Neural cell (in vitro differentiated cells): ENCODE results near the gene MEN1. TPM values are rescaled to one million over a fixed set of nuclear protein-coding genes. Genes with fewer than 3 reads are reported as not detected.

Experiments used
- H2AFZ ChIP-seq: fragments of 200-600, 300-800 bp; sonication (generic), shearing (Covaris generic); 2 replicates; pipeline ENCODE4 v1.6.0; 2014; ENCODE audit warnings: low read depth, mild to moderate bottlenecking, antibody characterized with exemption, low read length, moderate library complexity
- H3F3A ChIP-seq: fragments of 200-600 bp; shearing (Covaris generic); 2 replicates; pipeline ENCODE4 v1.6.1; 2016; ENCODE audit warnings: mild to moderate bottlenecking, moderate library complexity, mixed read lengths, antibody characterized with exemption, low read length; ENCODE audit not compliant: insufficient read depth, poor library complexity, severe bottlenecking
- H3K27ac ChIP-seq: fragments of 200-600, 300-800 bp; sonication (generic), shearing (Covaris generic); 2 replicates; pipeline ENCODE4 v1.5.1; 2014; ENCODE audit warnings: mild to moderate bottlenecking, low read length, moderate library complexity
- H3K27me3 ChIP-seq: fragments of 300-800, 200-600 bp; sonication (generic), shearing (Covaris generic); 2 replicates; pipeline ENCODE4 v1.6.0; 2014; ENCODE audit warnings: mild to moderate bottlenecking, low read depth, low read length, moderate library complexity; ENCODE audit not compliant: insufficient read depth
- H3K36me3 ChIP-seq: fragments of 300-800, 200-600 bp; sonication (generic), shearing (Covaris generic); 2 replicates; pipeline ENCODE4 v1.5.1; 2014; ENCODE audit warnings: mild to moderate bottlenecking, antibody characterized with exemption, low read length, moderate library complexity; ENCODE audit not compliant: insufficient read depth
- H3K4me2 ChIP-seq: fragments of 300-800, 200-600 bp; sonication (generic), shearing (Covaris generic); 2 replicates; pipeline ENCODE4 v1.6.0; 2014; ENCODE audit warnings: mild to moderate bottlenecking, low read length
- H3K4me3 ChIP-seq: fragments of 300-800, 200-600 bp; sonication (generic), shearing (Covaris generic); 2 replicates; pipeline ENCODE4 v1.5.1; 2014; ENCODE audit warnings: mild to moderate bottlenecking, low read length, moderate library complexity
- H3K79me2 ChIP-seq: fragments of 200-600 bp; shearing (Covaris generic); replicated peaks from 2 replicates; pipeline ENCODE4 v1.6.0; 2014; ENCODE audit warnings: mild to moderate bottlenecking, low read length, moderate library complexity; ENCODE audit not compliant: insufficient read depth
- H3K9ac ChIP-seq: fragments of 300-800, 200-600 bp; sonication (generic), shearing (Covaris generic); 2 replicates; pipeline ENCODE4 v1.6.1; 2016; ENCODE audit warnings: mild to moderate bottlenecking, low read length, mixed read lengths
- H3K9me2 ChIP-seq: fragments of 200-600 bp; shearing (Covaris generic); 2 replicates; pipeline ENCODE4 v1.6.1; 2016; ENCODE audit warnings: mild to moderate bottlenecking, low read length, mixed read lengths; ENCODE audit not compliant: insufficient read depth
- H3K9me3 ChIP-seq: fragments of 200-600, 300-800 bp; sonication (generic), shearing (Covaris generic); 2 replicates; pipeline ENCODE4 v1.6.1; 2016; ENCODE audit warnings: mild to moderate bottlenecking, mixed run types, low read length, moderate library complexity, mixed read lengths
- H4K20me1 ChIP-seq: fragments of 200-600 bp; shearing (Covaris generic); 2 replicates; pipeline ENCODE4 v1.6.1; 2016; ENCODE audit warnings: mild to moderate bottlenecking, mixed run types; ENCODE audit not compliant: insufficient read depth
- EP300 ChIP-seq: fragments of 450-650 bp; conservative IDR thresholded peaks from 2 replicates; pipeline ENCODE4 v1.6.1; 2014; ENCODE audit warnings: antibody characterized with exemption, mild to moderate bottlenecking, moderate library complexity; ENCODE audit not compliant: poor library complexity, severe bottlenecking
- MXI1 ChIP-seq: fragments of 450-650 bp; conservative IDR thresholded peaks from 2 replicates; pipeline ENCODE4 v1.6.1; 2014; ENCODE audit warnings: antibody characterized with exemption, mild to moderate bottlenecking; ENCODE audit not compliant: poor library complexity, severe bottlenecking
- POLR2AphosphoS5 ChIP-seq: IDR thresholded peaks from 2 replicates; pipeline ENCODE4 v1.6.1; 2012
- SMC3 ChIP-seq: fragments of 450-650 bp; conservative IDR thresholded peaks from 2 replicates; pipeline ENCODE4 v1.6.1; 2014; ENCODE audit warnings: antibody characterized with exemption, mild to moderate bottlenecking, moderate library complexity; ENCODE audit not compliant: poor library complexity
- TAF1 ChIP-seq: IDR thresholded peaks from 2 replicates; pipeline ENCODE4 v1.6.1; 2012; ENCODE audit warnings: low read depth
- polyA plus RNA-seq: library from polyadenylated mRNA; depleted of rRNA; stranded (reverse); fragments of >200 nt; gene quantifications from 2 replicates; pipeline ENCODE4 v1.2.3, GENCODE V29; 2014
- TF ChIP-seq, protein P1 (sequence below): IDR thresholded peaks from 2 replicates; pipeline ENCODE4 v1.6.1; 2012; ENCODE audit warnings: borderline replicate concordance
- TF ChIP-seq, protein P2 (sequence below): fragments of 450-650 bp; IDR thresholded peaks from 2 replicates; pipeline ENCODE4 v1.5.1; 2014; ENCODE audit warnings: antibody characterized with exemption, mild to moderate bottlenecking, moderate library complexity; ENCODE audit not compliant: poor library complexity, severe bottlenecking

MEN1 gene
- polyA plus RNA-seq, 1 donor from 2014 or later: 16.8 TPM

DNA sequence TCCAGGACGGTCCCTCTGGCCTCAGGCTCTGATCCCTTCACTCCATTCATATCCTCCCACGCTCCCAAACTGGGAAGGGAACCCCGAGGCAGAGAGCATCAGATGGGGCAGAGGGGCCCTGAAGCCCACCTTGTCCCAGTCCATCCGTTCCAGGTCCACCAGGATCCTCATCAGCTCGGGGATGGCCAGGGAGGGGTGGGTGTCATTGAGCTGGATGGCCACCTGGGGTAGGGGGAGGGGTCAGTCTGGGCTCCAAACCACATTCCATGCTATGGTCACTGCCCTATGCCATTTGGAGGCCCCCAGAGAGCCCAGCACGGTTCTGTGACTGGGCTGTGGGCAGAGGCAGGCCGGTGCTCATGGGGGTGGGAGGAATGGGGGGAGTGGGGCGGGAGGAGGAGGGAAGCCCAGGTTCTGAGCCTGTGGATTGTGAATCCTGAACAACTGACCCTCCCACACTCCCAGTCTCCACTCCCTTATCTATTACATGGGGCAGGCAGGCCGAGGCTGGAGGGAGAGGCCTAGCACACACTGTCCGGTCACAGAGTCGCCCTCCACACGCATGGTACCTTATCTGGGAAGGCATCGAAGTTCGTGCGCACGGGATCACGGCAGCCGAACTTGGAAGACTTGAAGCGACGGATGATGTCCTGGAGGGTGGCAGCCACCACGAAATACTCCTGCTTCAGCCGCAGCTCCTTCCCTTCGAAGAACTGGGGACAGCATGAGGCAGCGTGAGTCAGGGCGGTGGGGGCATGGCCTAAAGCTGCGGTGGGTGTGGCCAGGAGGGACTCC is 56.0 kb downstream of the MEN1 start:
- H3K4me3 ChIP-seq: no peak overlapping the region
- H3F3A ChIP-seq: no peaks in the 10 kb centered on the region
- H2AFZ ChIP-seq: no peak overlapping the region
- no peaks in the 10 kb centered on the region for H3K9me2 ChIP-seq
- TF ChIP-seq TAF1: no peak
- TF ChIP-seq SMC3: no peak
- no peak for TF ChIP-seq POLR2AphosphoS5
- TF ChIP-seq, protein P1, sequence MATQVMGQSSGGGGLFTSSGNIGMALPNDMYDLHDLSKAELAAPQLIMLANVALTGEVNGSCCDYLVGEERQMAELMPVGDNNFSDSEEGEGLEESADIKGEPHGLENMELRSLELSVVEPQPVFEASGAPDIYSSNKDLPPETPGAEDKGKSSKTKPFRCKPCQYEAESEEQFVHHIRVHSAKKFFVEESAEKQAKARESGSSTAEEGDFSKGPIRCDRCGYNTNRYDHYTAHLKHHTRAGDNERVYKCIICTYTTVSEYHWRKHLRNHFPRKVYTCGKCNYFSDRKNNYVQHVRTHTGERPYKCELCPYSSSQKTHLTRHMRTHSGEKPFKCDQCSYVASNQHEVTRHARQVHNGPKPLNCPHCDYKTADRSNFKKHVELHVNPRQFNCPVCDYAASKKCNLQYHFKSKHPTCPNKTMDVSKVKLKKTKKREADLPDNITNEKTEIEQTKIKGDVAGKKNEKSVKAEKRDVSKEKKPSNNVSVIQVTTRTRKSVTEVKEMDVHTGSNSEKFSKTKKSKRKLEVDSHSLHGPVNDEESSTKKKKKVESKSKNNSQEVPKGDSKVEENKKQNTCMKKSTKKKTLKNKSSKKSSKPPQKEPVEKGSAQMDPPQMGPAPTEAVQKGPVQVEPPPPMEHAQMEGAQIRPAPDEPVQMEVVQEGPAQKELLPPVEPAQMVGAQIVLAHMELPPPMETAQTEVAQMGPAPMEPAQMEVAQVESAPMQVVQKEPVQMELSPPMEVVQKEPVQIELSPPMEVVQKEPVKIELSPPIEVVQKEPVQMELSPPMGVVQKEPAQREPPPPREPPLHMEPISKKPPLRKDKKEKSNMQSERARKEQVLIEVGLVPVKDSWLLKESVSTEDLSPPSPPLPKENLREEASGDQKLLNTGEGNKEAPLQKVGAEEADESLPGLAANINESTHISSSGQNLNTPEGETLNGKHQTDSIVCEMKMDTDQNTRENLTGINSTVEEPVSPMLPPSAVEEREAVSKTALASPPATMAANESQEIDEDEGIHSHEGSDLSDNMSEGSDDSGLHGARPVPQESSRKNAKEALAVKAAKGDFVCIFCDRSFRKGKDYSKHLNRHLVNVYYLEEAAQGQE: no peak
- TF ChIP-seq MXI1: no peak
- TF ChIP-seq EP300: no peak
- TF ChIP-seq, protein P2, sequence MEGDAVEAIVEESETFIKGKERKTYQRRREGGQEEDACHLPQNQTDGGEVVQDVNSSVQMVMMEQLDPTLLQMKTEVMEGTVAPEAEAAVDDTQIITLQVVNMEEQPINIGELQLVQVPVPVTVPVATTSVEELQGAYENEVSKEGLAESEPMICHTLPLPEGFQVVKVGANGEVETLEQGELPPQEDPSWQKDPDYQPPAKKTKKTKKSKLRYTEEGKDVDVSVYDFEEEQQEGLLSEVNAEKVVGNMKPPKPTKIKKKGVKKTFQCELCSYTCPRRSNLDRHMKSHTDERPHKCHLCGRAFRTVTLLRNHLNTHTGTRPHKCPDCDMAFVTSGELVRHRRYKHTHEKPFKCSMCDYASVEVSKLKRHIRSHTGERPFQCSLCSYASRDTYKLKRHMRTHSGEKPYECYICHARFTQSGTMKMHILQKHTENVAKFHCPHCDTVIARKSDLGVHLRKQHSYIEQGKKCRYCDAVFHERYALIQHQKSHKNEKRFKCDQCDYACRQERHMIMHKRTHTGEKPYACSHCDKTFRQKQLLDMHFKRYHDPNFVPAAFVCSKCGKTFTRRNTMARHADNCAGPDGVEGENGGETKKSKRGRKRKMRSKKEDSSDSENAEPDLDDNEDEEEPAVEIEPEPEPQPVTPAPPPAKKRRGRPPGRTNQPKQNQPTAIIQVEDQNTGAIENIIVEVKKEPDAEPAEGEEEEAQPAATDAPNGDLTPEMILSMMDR: no peak
- H3K9ac ChIP-seq: no peak overlapping the region
- no peak overlapping the region for H3K4me2 ChIP-seq
- no peaks in the 10 kb centered on the region for H3K27me3 ChIP-seq
- H4K20me1 ChIP-seq: no peaks in the 10 kb centered on the region
- H3K36me3 ChIP-seq: no peaks in the 10 kb centered on the region
- no peak overlapping the region for H3K27ac ChIP-seq
- H3K79me2 ChIP-seq: no peaks in the 10 kb centered on the region
- no peaks in the 10 kb centered on the region for H3K9me3 ChIP-seq

Other genes with a start within 250 kb of the MEN1 start
- not detected in 2 replicates for gene SLC22A12, start 219.3 kb downstream of the MEN1 start, polyA plus RNA-seq
- gene NRXN2, start 87.4 kb downstream of the MEN1 start, polyA plus RNA-seq: 68.0 and 99.8 TPM in 2 replicates
- 4.5 and 13.9 TPM in 2 replicates for gene RASGRP2, start 66.4 kb downstream of the MEN1 start, polyA plus RNA-seq
- 0.14 and 0.43 TPM in 2 replicates for gene PYGM, start 50.6 kb downstream of the MEN1 start, polyA plus RNA-seq
- 53.2 and 72.7 TPM in 2 replicates for gene SF1, start 32.0 kb downstream of the MEN1 start, polyA plus RNA-seq
- gene MAP4K2, start 7.3 kb downstream of the MEN1 start, polyA plus RNA-seq: 12.4 and 13.2 TPM in 2 replicates
- 0.26 TPM in 1 of 2 replicates, not detected in the other for gene CDC42BPG, start 34.1 kb upstream of the MEN1 start, polyA plus RNA-seq
- gene EHD1, start 68.1 kb upstream of the MEN1 start, polyA plus RNA-seq: 26.4 and 34.9 TPM in 2 replicates
- 7.5 and 10.7 TPM in 2 replicates for gene ATG2A, start 106.7 kb upstream of the MEN1 start, polyA plus RNA-seq
- 76.1 and 86.9 TPM in 2 replicates for gene PPP2R5B, start 114.1 kb upstream of the MEN1 start, polyA plus RNA-seq
- gene GPHA2, start 125.3 kb upstream of the MEN1 start, polyA plus RNA-seq: not detected in 2 replicates
- gene MAJIN, start 161.6 kb upstream of the MEN1 start, polyA plus RNA-seq: not detected in 2 replicates
- not detected in 2 replicates for gene BATF2, start 186.4 kb upstream of the MEN1 start, polyA plus RNA-seq
- 158 and 174 TPM in 2 replicates for gene ARL2, start 203.6 kb upstream of the MEN1 start, polyA plus RNA-seq
- 11.2 and 15.3 TPM in 2 replicates for gene SNX15, start 216.9 kb upstream of the MEN1 start, polyA plus RNA-seq
- 23.5 and 27.0 TPM in 2 replicates for gene SAC3D1, start 230.7 kb upstream of the MEN1 start, polyA plus RNA-seq
- not detected in 2 replicates for gene NAALADL1, start 248.0 kb upstream of the MEN1 start, polyA plus RNA-seq